Upper lobe of left lung (tissue), 4 donors: Measurements from ENCODE around the gene TENM3.

ENCODE experiments used
- EP300 ChIP-seq, 4 donors: sonication (generic); formaldehyde crosslinking; IDR thresholded peaks; one replicate each; pipeline ENCODE4 v1.5.1; 2017; ENCODE audit warnings: antibody characterized with exemption in 4 of 4, control low read depth in 2 of 4
- POLR2AphosphoS5 ChIP-seq, 2 donors: sonication (generic); formaldehyde crosslinking; IDR thresholded peaks; one replicate each; pipeline ENCODE4 v1.5.1; 2017; ENCODE audit warnings: antibody characterized with exemption in 2 of 2
- TF ChIP-seq, protein P1 (sequence below), 6 experiments: fragments of 450-650 bp in 4 of 6; fragments of 200-600 bp in 2 of 6; sonication (generic) in 2 of 6; IDR thresholded peaks; one replicate each; pipeline ENCODE4 v1.5.1; 2016 to 2019; ENCODE audit warnings: antibody characterized with exemption in 6 of 6

DNA sequence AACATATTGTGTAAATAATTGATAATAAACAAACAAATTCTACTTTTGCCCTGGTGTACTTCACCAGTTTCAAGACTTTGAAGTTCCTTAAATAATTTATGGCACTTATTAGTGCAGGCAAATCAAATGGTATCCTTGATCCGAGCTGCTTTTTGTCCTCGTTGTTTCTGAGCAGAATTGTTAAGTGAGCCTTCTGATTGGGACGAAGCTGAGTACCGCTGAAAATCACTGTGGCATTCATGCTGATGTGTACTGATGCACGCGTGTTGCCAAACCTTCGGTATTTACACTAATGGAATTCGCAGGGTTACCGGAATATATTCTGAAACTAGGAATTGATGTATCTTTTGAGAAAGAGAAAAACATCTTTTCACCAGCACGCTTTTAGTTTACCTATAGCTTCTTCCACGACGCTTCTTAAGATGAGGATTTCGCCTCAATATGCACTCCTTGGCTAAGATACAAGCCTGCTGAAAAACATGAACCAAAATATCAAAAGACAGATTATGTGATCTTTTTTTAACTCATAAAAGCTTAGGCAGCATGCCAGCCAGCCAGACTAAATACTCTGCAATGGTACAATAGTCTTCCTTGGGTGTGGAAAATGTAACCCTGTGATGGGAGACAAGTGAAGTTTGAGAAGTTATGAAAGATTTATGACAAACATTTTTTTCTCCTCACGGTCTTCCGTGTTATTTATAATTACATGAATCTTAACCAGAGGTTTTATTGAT lies 48.9 kb upstream of the TENM3 start:
- TF ChIP-seq, protein P1, sequence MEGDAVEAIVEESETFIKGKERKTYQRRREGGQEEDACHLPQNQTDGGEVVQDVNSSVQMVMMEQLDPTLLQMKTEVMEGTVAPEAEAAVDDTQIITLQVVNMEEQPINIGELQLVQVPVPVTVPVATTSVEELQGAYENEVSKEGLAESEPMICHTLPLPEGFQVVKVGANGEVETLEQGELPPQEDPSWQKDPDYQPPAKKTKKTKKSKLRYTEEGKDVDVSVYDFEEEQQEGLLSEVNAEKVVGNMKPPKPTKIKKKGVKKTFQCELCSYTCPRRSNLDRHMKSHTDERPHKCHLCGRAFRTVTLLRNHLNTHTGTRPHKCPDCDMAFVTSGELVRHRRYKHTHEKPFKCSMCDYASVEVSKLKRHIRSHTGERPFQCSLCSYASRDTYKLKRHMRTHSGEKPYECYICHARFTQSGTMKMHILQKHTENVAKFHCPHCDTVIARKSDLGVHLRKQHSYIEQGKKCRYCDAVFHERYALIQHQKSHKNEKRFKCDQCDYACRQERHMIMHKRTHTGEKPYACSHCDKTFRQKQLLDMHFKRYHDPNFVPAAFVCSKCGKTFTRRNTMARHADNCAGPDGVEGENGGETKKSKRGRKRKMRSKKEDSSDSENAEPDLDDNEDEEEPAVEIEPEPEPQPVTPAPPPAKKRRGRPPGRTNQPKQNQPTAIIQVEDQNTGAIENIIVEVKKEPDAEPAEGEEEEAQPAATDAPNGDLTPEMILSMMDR (IDR thresholded peaks at IDR 0.05) = no peak
- TF ChIP-seq POLR2AphosphoS5 (IDR thresholded peaks at IDR 0.05) = no peak
- no peak for TF ChIP-seq EP300 (IDR thresholded peaks at IDR 0.05)
